ENCODE measurements around the gene IL20RA. TPM values are rescaled to one million over a fixed set of nuclear protein-coding genes. Genes with fewer than 3 reads are reported as not detected.

IL20RA gene
- total RNA-seq, 4 donors from 2014 or later: 0.17 to 0.88 (median 0.38) TPM; not detected in 1

DNA sequence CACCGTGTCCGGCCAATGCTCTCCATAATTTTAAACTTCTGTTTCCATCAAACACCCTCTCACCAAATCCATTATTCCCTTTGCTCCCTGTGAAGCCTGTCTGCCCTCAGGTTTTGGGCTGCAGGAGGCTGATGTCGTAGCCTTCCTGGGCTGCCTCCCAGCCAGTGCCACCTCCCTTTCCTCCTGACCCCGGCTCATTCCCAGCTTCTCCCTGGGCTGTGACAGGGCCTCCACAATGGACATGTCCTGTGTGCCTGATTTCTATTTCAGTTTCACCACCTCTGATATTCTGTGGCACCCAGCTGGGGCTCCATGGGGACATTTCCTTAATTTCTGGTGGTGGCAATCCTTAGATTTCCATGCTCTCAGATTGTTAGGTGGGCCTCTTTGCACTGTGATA lies 28.8 kb downstream of the IL20RA start:
- no peak for TF ChIP-seq CTCF (IDR thresholded peaks at IDR 0.05; ENCODE audit: low read depth)

GRCh38 chr6:137013738-137014602 lies 30.8 kb downstream of the IL20RA start:
- TF ChIP-seq CTCF (IDR thresholded peaks at IDR 0.05; ENCODE audit: low read depth): no peak

- no peak for TF ChIP-seq CTCF (IDR thresholded peaks at IDR 0.05; ENCODE audit: low read depth)
Observed at GRCh38 chr6:137013031-137013430, 31.7 kb downstream of the IL20RA start.

DNA sequence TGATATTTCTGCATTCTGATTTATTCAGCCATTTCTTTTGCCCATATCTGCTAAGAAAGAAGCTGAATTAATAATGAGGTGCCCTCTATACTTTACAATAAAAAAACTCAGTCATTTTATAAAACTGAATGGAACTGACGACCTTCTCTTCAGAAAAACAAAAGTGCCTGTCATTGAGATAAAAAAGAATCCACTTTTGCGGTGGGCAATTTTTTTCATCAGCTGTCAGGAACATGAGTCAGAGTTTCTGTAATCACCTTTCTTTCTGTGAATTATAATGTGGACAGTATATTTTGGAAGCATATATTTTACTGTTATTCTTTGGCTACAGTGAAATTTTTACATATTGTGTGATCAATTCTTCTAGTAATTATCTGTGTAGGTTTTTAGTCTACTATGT lies 33.4 kb downstream of the IL20RA start:
- TF ChIP-seq CTCF (IDR thresholded peaks at IDR 0.05; ENCODE audit: low read depth): no peak

DNA sequence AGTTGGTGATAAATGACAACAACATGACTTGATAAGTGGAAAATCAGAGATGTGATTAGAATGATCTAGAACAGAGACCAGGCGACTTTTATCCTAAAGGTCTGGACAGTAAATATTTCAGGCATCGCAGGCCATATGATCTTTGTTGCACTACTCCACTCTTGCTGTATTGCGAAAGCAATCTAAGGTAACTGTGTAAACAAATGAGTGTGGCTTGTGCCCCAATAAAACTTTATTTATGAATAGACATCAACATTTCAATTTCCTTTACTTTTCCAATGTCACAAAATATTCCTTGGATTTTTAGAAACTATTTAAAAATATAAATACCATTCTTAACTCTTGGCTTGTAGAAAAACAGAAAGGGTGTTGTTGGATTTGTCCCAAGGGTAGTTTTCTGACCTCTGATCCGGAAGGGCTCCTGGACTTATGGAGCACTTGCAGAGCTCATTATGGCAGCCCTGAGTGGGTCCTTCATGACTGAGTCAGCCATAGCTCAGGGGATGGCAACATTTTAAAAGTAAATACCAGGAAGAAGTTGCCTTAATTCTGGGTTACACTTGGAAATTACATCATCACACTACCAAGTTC lies 34.5 kb downstream of the IL20RA start:
- TF ChIP-seq CTCF (IDR thresholded peaks at IDR 0.05; ENCODE audit: low read depth): no peak

DNA sequence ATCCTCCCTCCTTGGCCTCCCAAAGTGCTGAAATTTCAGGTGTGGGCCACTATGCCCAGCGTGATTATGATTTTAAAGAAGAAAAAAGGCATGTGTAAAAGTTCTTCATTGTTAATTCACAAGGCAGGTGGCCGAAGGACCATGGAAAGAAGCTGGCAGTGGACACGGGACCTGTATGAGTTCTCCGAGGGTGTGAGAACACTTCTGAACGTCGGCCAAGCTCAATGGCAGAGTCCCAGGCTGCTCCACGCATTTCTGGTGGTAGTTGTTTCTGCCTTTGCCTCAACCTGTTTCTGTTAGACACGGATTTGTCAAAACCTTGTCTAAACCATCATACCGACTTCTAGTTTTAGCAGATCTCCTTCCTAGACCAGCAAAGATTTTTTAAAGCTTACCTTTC lies 36.6 kb downstream of the IL20RA start:
- no peak for TF ChIP-seq CTCF (IDR thresholded peaks at IDR 0.05; ENCODE audit: low read depth)

DNA sequence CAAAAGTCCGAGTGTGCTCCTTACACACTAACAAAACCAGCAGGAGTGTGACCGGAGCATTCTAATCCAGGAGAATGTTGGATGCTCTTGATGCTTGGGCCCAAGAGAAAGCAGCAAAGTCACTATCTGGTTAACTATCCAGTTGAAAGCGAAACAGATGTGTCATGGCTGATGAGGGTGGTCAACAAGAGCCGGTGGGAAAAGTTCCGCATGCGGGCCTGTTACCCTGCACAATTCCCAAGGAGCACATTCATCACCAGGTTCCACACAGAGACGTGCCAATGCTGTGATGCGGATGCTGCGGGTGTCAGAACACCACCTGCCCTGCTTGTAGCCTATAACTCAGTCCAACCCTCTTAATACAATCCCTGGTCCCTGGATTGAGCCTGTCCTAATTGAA lies 38.7 kb downstream of the IL20RA start:
- no peak for TF ChIP-seq CTCF (IDR thresholded peaks at IDR 0.05; ENCODE audit: low read depth)
